Smooth muscle cell (in vitro differentiated cells): ENCODE data around the gene LEMD2. TPM values are rescaled to one million over a fixed set of nuclear protein-coding genes. Genes with fewer than 3 reads are reported as not detected.

Source experiments
- DNase-seq: peaks from one replicate; lab custom pipeline; 2025; ENCODE audit not compliant: unreplicated experiment; lab: John Stamatoyannopoulos, UW
- H2AFZ ChIP-seq: fragments of 200-600 bp; sonication (generic); 2 replicates; pipeline ENCODE4 v1.6.0; 2016; ENCODE audit warnings: antibody characterized with exemption, low read depth, mild to moderate bottlenecking
- H3F3A ChIP-seq: fragments of 200-600 bp; sonication (generic); 2 replicates; pipeline ENCODE4 v1.6.0; 2017; ENCODE audit warnings: antibody characterized with exemption, low read depth
- H3K27ac ChIP-seq: fragments of 200-600 bp; sonication (generic); 2 replicates; pipeline ENCODE4 v1.5.1; 2016; ENCODE audit warnings: low read depth, mild to moderate bottlenecking
- H3K27me3 ChIP-seq: fragments of 200-600 bp; sonication (generic); 2 replicates; pipeline ENCODE4 v1.6.1; 2016; ENCODE audit warnings: low read depth, mild to moderate bottlenecking
- H3K36me3 ChIP-seq: fragments of 200-600 bp; sonication (generic); 2 replicates; pipeline ENCODE4 v1.5.1; 2016; ENCODE audit warnings: low read depth
- H3K4me1 ChIP-seq: fragments of 200-600 bp; sonication (generic); 2 replicates; pipeline ENCODE4 v1.5.1; 2016; ENCODE audit warnings: low read depth
- H3K4me2 ChIP-seq: fragments of 200-600 bp; sonication (generic); 2 replicates; pipeline ENCODE4 v1.6.0; 2016; ENCODE audit warnings: mild to moderate bottlenecking
- H3K4me3 ChIP-seq: fragments of 200-600 bp; sonication (generic); 2 replicates; pipeline ENCODE4 v1.5.1; 2016; ENCODE audit warnings: mild to moderate bottlenecking
- H3K79me2 ChIP-seq: fragments of 200-600 bp; sonication (generic); 2 replicates; pipeline ENCODE4 v1.6.0; 2016; ENCODE audit warnings: low read depth, mild to moderate bottlenecking
- H3K9ac ChIP-seq: fragments of 200-600 bp; sonication (generic); 2 replicates; pipeline ENCODE4 v1.6.0; 2016; ENCODE audit warnings: low read depth
- H3K9me3 ChIP-seq: fragments of 200-600 bp; sonication (generic); replicated peaks from 2 replicates; pipeline ENCODE4 v1.5.1; 2016; ENCODE audit warnings: low read depth
- H4K20me1 ChIP-seq: fragments of 200-600 bp; sonication (generic); 2 replicates; pipeline ENCODE4 v1.6.0; 2016; ENCODE audit warnings: low read depth
- WGBS: methylation state at CpG from one replicate; pipeline ENCODE4 v1.1.7; 2016; ENCODE audit warnings: low lambda C conversion rate; 5-methylcytosine and 5-hydroxymethylcytosine counted together
- polyA plus RNA-seq: library from polyadenylated mRNA; unstranded; fragments of >200 nt; fragmentation: Nextera tagmentation; extraction: Ambion mirVana; gene quantifications from 2 replicates; pipeline ENCODE4 v1.2.1, GENCODE V29; 2016
- total RNA-seq: library from RNA; depleted of rRNA; stranded (reverse); fragments of >200 nt; gene quantifications from 2 replicates; pipeline ENCODE4 v1.2.3, GENCODE V29; 2014
- TF ChIP-seq, protein P1 (sequence below): fragments of 200-600 bp; sonication (generic); IDR thresholded peaks from 2 replicates; pipeline ENCODE4 v1.5.1; 2017; ENCODE audit warnings: borderline replicate concordance, mild to moderate bottlenecking, antibody characterized with exemption; ENCODE audit not compliant: insufficient read depth, poor library complexity, severe bottlenecking

Gene LEMD2
- total and polyA plus RNA-seq, 2 experiments from 2014 or later: 48.8 to 87.3 TPM

DNA sequence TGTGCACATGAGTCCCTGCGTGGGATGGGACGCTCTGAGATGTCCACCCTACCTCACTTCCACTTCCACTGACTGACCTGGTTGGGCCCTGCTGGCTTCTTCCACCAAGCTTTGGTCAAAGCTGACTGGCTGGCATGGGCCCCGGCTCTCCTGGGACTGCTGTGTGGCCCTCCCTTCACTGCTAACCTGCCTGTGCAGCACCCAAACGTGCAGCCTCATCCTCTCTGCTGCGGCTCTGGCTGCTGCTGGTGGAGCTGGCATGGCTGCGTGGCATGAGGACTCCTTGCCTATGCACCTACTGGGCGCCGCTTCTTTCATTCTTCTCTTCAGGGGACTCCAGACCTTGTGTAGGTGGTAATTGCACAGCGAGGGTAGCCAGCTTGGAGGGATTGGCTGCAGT is 23.6 kb downstream of the LEMD2 start:
- H3K4me2 ChIP-seq: no peak overlapping the region
- H3K27me3 ChIP-seq: no peaks in the 10 kb centered on the region
- H3F3A ChIP-seq: peaks cover 5% of the 10 kb centered on the region
- H3K79me2 ChIP-seq: no peaks in the 10 kb centered on the region
- H3K9ac ChIP-seq: no peak overlapping the region
- no peak overlapping the region for H2AFZ ChIP-seq
- H3K4me1 ChIP-seq: peaks cover 13% of the 10 kb centered on the region
- H3K36me3 ChIP-seq: no peaks in the 10 kb centered on the region
- H3K27ac ChIP-seq: no peak overlapping the region
- H4K20me1 ChIP-seq: no peaks in the 10 kb centered on the region
- TF ChIP-seq, protein P1, sequence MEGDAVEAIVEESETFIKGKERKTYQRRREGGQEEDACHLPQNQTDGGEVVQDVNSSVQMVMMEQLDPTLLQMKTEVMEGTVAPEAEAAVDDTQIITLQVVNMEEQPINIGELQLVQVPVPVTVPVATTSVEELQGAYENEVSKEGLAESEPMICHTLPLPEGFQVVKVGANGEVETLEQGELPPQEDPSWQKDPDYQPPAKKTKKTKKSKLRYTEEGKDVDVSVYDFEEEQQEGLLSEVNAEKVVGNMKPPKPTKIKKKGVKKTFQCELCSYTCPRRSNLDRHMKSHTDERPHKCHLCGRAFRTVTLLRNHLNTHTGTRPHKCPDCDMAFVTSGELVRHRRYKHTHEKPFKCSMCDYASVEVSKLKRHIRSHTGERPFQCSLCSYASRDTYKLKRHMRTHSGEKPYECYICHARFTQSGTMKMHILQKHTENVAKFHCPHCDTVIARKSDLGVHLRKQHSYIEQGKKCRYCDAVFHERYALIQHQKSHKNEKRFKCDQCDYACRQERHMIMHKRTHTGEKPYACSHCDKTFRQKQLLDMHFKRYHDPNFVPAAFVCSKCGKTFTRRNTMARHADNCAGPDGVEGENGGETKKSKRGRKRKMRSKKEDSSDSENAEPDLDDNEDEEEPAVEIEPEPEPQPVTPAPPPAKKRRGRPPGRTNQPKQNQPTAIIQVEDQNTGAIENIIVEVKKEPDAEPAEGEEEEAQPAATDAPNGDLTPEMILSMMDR: no peak
- WGBS: 93% methylated on average over 9 of the region's 9 CpGs
- no peak overlapping the region for H3K4me3 ChIP-seq
- DNase-seq: no peak
- H3K9me3 ChIP-seq: no peaks in the 10 kb centered on the region

GRCh38 chr6:33764036-33764435 is 24.9 kb downstream of the LEMD2 start:
- H3K79me2 ChIP-seq: no peaks in the 10 kb centered on the region
- no peak overlapping the region for H3K9ac ChIP-seq
- H3F3A ChIP-seq: no peaks in the 10 kb centered on the region
- no peaks in the 10 kb centered on the region for H3K27me3 ChIP-seq
- peaks cover 6% of the 10 kb centered on the region for H3K4me1 ChIP-seq
- no peaks in the 10 kb centered on the region for H4K20me1 ChIP-seq
- H3K9me3 ChIP-seq: no peaks in the 10 kb centered on the region
- no peak overlapping the region for H3K4me2 ChIP-seq
- TF ChIP-seq, protein P1: no peak
- no peak overlapping the region for H3K27ac ChIP-seq
- DNase-seq: no peak
- no peak overlapping the region for H3K4me3 ChIP-seq
- no peaks in the 10 kb centered on the region for H3K36me3 ChIP-seq
- H2AFZ ChIP-seq: no peak overlapping the region
- WGBS: 87% methylated on average over 2 of the region's 2 CpGs

GRCh38 chr6:33763483-33763882 is 25.4 kb downstream of the LEMD2 start:
- H3K4me1 ChIP-seq: peaks cover 6% of the 10 kb centered on the region
- H3K36me3 ChIP-seq: no peaks in the 10 kb centered on the region
- H3K27me3 ChIP-seq: no peaks in the 10 kb centered on the region
- no peak overlapping the region for H3K9ac ChIP-seq
- H3K79me2 ChIP-seq: no peaks in the 10 kb centered on the region
- no peaks in the 10 kb centered on the region for H3F3A ChIP-seq
- no peak overlapping the region for H3K4me3 ChIP-seq
- 58% methylated on average over 6 of the region's 6 CpGs for WGBS
- TF ChIP-seq, protein P1: no peak
- H3K9me3 ChIP-seq: no peaks in the 10 kb centered on the region
- no peak overlapping the region for H2AFZ ChIP-seq
- H4K20me1 ChIP-seq: no peaks in the 10 kb centered on the region
- DNase-seq: no peak
- H3K4me2 ChIP-seq: no peak overlapping the region
- H3K27ac ChIP-seq: no peak overlapping the region

DNA sequence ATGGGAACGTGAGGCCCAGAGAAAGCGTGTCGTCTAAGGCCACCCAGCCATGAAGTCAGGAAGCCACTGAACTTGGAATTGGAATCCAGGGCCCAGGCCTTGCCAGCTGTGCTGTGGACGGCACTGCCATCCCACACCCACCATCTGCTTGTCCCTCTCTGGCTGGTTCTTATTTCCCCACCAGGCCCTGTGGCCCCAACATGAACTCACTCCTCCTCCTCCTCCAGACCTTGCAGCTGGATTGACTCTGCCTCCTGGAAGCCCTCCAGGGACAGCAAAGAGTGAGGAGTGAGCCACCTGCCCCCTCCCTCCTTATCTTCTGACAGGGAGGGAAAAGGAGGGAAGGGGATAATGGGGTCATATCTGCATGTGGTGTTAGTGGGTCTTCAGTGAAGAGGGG is 26.2 kb downstream of the LEMD2 start:
- no peak for DNase-seq
- WGBS: 91% methylated on average over 4 of the region's 4 CpGs
- Histone ChIP-seq H3K79me2 (no peaks in the 10 kb centered on the region), H3F3A (no peaks in the 10 kb centered on the region), H3K4me1 (peaks cover 6% of the 10 kb centered on the region), H2AFZ (no peak overlapping the region), H3K4me2 (no peak overlapping the region), H3K27me3 (no peaks in the 10 kb centered on the region), H4K20me1 (no peaks in the 10 kb centered on the region), H3K9me3 (no peaks in the 10 kb centered on the region), H3K9ac (no peak overlapping the region), H3K36me3 (no peaks in the 10 kb centered on the region), H3K27ac (no peak overlapping the region), H3K4me3 (no peak overlapping the region)
- TF ChIP-seq, protein P1: no peak
